Dedifferentiated amniotic fluid mesenchymal stem cell (primary cell): ENCODE measurements around the gene ACTG1.
"Not testable (repeated sequence)": the region's sequence is repeated elsewhere in the genome, so short reads cannot be mapped to it uniquely, and the experiment has no call there.

Experiments
- DNase-seq: peaks from one replicate; pipeline ENCODE4 v3.0.0-alpha.2; 2016; ENCODE audit errors: extremely low spot score

The ACTG1 gene

DNA sequence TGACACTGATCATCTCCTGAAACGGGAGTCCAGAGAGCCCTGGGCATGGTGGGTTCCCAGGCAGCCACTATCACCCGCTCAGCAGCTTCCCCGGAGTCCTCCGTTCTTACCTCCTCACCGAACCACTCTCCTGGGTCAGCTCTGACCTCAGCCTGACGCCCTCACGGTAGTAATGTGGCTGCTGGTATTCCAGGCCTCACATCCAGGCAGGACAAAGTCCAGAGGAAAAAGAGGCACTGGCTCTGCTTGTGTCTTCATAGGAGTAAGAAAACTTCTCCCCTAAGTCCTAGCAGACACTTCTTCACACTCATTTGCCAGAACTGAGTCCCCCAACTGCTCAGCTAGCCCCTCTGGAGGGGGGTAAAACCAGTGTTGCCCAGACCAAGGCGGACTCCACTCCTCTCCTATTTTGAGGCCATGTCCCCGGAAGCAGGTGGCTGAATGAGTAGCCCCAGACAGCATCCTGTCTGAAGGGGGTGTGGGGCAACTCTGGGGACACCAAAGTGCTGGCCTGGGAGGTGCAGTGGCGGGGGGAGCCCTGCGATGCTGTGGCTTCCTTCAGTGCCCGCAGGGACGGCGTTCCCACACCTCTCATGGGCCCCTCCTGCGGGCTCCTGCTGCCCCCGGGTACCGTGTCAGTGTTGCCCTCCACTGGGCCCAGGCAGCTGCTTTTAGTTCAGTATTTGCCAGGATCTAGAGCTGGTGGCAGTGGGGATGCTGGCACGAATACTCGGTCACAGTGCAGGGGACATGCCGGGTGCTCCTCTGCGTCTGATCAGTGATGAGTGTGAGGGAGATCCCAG lies 20.9 kb upstream of the ACTG1 start:
- DNase-seq, result no peak

DNA sequence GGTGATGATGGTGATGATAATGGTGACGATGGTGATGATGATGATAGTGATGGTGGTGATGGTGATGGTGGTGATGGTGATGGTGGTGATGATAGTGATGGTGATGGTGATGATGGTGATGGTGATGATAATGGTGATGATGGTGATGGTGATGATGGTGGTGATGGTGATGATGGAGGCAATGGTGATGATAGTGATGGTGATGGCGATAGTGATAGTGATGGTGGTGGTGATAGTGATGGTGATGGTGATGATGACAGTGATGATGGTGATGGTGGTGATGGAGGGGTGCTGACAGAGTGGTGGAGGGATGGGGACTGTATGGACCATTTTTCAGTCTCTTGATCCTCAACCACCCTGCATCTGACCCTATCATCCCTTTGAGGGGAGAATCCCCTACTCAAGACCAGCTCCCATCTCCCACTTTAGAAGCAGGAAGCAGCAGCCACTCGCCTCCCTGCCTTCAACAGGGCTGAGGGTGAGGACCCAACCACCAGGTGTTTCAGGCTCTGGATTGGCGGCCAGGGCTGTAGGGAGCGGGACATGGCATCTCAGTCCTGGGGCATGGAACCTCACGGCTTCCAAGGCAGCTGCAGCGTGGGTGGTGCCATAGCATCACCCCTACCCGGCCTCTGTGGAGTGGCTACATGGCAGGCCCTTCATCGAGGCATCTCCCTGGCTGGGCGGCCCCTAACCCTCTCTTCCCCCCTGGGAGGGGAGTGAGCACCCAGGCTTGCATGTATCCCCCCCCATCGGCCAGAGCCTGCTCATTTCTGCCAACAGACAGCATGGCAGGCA lies 20.1 kb upstream of the ACTG1 start:
- DNase-seq, result no peak

DNA sequence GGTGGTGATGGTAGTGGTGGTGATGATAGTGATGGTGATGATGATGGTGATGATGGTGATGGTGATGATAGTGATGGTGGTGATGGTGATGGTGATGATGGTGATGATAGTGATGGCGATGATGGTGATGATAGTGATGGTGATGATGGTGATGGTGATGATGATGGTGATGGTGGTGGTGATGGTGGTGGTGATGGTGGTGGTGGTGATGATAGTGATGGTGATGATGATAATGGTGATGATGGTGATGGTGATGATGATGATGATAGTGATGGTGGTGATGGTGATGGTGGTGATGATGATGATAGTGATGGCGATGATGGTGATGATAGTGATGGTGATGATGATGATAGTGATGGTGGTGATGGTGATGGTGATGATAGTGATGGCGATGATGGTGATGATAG lies 19.4 kb upstream of the ACTG1 start:
- not testable (repeated sequence) for DNase-seq

DNA sequence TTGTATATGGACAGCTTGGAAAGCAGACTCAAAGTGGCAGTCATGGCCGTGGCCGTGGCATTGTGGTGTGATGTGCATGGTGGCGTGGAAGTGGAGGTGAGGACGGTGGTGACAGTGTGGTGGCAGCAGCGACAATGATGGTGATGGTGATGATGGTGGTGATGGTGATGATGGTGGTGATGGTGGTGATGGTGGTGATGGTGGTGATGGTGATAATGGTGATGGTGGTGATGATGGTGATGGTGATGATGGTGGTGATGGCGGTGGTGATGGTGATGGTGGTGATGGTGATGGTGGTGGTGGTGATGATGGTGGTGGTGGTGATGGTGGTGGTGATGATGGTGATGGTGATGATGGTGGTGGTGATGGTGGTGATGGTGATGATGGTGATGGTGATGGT lies 18.4 kb upstream of the ACTG1 start:
- DNase-seq, result not testable (repeated sequence)

DNA sequence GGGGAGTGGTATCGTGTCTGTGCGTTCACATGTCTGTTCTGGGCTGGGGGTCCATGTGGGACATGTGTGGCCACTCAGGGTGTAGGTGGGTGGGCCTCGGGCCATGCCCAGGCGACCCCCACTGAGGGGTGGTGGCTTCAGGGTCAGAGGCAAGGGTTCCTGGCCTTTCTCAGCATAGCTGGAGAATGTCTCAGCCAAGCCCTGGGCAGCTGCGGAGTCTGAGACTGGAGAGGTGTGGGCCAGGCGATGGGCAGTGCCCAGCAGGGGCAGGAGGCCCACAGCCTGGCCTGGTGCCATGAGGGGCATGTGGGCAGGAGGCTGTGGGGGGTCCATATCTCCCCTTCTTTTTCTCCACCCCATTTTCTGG lies 16.8 kb upstream of the ACTG1 start:
- DNase-seq, result no peak

DNA sequence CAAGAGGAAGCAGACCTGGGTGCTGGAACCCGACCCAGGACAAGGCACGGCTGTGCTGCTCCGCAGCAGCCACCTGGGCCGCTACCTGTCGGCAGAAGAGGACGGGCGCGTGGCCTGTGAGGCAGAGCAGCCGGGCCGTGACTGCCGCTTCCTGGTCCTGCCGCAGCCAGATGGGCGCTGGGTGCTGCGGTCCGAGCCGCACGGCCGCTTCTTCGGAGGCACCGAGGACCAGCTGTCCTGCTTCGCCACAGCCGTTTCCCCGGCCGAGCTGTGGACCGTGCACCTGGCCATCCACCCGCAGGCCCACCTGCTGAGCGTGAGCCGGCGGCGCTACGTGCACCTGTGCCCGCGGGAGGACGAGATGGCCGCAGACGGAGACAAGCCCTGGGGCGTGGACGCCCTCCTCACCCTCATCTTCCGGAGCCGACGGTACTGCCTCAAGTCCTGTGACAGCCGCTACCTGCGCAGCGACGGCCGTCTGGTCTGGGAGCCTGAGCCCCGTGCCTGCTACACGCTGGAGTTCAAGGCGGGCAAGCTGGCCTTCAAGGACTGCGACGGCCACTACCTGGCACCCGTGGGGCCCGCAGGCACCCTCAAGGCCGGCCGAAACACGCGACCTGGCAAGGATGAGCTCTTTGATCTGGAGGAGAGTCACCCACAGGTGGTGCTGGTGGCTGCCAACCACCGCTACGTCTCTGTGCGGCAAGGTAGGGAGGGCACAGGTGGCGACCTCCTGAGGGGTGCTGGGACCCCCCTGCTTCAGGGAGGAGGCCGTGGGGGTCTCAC lies 16.2 kb upstream of the ACTG1 start:
- no peak for DNase-seq

DNA sequence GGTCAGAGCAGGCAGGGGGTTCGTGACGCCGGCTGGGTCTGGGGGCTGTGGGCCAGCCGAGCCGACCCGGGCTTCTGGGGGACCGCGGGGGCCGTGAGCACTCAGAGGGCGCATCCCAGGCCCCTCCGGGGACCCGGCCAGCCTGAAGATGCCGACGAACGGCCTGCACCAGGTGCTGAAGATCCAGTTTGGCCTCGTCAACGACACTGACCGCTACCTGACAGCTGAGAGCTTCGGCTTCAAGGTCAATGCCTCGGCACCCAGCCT lies 15.7 kb upstream of the ACTG1 start:
- no peak for DNase-seq

DNA sequence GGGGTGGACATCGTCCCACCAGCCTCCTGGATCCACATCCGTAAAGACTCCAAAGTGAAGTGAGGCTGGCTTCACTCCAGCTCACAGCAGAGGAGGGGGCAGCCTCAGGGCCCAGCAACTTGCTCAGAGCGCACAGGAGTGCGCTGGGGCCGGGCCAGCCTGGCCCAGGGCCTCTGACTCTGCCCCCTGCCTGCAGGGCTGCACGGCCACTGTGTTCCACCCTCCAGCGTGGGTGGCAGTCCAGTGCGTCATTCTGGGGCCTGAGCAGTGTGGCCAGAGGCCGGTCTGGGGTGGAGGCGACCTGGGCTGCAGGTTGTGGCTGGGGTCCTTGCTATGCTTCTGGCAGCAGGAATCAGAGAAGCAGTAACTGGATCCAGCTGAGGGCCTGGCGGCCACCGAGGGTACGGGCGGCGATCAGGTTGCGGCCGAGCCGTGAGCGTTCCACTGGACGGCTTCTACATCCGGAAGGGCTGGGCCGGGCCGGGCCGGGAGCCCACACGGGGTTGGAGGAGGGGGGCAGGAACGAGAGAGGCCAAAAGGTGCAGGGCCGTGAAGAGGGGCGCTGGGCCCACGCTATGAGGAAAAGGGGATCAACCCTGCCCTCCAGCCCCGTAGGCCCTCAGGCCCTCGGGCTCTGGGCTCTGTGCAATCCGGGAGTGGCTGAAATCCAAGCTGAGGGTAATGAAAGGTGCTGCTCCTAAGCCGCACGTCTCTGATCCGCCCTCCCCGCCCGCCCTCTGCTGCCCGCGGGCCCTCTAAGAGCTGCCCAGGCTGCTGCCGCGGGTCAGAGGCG lies 15.2 kb upstream of the ACTG1 start, which contains the start of gene FSCN2:
Gene FSCN2, plus strand, starts transcription at position 787 of the 793 bp plus-strand sequence. CDS start 155 bp downstream, outside the sequence.
- DNase-seq, result no peak

DNA sequence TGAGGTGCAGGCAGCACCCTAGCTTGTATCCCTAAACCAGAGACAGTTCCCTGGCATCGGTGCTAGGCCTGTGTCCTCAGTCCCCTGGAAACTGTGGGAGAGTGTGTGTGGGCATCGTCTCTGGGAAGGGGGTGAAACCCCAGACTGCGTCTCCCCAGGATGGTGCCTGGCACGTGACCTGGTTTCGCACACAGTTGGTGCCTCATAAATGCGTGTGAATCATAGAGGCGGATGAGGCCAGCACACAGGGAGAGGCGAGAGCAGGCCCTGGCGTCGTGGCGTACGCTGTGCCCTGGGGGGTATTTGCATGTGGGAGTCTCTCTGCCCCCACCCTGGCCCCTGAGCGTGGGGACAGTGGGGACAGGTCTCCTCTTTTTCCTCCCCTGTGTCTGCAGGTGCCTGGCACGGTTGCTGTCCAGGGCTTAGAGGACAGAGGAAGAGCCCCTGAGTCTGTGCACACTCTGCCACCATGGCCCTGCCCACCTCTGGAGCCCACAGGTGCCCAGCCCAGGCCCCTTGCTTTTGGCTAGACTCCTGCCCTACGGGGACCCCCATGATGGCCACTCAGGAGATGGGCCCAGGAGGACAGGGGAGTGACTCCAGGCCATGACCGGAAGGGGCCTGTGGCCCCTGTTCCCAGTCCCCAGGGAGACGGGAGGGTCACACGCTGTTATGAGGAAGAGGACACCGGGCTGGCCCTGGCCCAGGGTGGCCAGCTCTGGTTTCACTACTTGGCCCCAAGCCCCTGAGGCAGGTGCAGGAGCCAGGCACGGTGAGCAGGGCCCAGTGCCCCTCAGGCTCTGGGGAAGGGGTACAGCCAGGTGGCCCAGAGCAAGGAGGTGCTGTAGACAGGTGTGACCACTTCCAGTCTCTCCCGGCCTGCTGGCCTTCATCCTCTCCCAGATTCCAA lies 14.3 kb upstream of the ACTG1 start:
- no peak for DNase-seq

DNA sequence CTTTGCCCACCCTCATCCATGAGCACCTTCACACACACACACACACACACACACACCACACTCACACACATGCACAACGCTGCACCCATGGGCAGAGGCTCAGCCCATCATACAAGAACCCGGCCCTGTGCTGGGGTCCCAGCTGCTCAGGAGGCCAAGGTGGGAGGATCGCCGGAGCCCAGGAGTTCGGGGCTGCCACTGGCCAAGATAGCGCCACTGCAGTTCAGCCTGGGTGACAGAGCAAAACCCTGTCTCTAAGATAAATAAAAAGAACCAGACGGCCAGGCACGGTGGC lies 12.2 kb upstream of the ACTG1 start:
- DNase-seq, result no peak

DNA sequence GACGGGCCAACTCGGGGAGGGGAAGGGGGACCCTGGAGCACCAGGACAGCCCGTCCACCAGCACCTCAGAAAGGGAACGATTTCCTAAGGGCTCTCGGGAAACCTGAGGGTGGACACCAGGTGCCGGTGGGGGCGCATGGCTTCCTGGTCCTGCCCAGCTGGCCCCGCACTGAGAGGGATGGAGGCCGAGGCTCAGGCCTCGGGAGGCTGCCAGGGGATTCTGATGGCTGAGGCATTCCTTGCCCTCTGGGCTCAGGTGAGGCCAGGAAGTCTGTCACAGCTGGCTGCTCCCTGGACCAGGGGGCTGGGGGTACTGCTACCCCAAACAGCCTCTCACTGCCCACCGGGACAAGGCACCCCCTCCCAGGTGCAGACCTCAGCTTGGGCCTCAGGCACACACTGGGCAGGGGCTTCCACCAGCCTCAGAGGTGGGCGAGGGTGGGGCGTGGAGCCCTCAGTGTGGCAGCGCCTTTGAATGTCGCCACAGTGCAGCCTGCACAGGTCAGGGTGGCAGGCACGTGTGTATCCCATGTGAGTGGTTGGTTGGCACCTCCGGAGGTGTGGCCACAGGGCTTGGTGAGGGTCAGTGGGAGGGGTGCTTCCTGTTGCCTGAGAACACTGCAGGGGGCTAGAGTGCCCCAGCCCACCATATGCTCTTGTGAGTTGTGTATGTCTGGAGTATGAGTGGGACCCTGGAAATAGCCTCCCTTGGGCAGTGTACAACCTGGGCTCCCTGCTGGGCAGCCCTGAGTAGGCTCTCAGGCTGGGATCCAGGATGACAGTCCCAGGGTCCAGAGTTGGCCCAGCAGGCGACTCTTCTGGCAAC lies 11.7 kb upstream of the ACTG1 start:
- no peak for DNase-seq

DNA sequence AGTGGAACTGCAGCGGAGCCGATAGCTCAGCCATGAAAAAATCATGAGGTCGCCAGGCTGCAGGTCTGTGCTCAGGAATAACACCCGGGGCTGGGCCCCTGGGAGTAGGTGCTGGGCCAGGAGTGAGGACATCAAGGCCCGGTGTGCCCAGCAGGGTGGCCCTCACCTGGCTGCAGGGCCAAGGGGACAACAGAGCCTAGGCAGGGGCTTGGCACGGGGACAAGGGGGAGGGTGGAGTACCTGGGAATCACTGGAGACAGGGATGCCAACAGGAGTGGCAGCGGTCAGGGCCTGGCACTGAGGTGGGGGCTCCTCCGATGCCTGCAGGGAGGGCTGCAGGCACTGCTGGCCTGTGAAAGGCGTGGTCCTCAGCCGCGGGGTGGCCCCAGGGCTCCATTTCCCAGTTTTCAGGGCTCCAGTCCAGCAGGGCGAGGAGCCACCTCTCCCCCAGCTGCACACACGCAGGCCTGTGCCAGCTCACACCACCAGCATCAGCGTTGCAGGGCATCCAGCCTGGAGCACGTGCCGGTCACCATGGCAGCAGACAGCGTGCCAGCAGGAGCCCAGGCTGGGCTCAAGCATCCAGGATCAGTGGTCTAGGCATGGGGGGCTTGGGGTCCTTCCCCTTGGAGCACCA lies 10.9 kb upstream of the ACTG1 start:
- no peak for DNase-seq

DNA sequence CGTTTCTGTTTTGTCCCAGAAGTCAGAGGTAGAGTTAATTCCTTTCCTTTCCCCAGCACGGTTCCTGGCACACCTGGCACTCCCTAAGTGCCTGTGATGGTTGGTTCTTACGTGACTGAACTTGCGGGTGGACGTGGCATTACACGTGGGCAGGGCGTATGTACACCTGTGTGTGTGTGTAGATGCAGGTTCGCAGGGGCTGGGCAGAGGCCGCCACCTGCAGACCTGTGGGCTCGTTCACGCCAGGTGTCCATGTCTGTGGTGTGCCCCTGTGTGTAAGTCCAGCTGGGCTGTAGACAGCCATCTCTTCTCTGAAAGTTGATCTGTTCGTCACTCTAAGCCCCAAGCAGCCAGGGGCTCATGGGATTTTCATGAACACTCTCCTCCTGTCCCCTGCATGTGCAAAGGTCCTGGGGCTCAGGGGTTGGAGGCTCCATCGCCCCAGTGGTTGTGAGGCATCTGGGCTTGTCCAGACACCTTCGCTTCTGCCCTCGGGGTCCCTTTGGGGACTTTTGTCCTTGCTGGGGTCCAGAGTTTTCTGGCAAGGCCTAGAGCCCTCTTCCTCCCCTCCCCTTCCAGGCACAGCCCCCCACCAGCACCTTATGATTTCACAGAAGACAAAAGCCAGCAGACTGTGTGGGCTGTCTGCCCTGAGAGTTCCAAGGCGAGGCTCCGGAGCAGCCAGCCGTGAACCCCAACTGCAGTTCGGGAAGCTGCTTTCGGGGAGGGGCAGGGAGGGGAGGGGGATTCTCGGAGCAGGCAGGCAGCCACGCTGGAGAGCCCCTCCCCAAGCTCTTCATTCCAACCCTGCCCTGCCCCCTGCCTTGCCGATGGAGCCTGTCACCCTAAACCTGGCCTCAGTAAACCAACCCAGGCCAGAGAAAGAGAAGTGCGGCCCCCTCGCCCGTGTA lies 10.1 kb upstream of the ACTG1 start:
- DNase-seq, result no peak

DNA sequence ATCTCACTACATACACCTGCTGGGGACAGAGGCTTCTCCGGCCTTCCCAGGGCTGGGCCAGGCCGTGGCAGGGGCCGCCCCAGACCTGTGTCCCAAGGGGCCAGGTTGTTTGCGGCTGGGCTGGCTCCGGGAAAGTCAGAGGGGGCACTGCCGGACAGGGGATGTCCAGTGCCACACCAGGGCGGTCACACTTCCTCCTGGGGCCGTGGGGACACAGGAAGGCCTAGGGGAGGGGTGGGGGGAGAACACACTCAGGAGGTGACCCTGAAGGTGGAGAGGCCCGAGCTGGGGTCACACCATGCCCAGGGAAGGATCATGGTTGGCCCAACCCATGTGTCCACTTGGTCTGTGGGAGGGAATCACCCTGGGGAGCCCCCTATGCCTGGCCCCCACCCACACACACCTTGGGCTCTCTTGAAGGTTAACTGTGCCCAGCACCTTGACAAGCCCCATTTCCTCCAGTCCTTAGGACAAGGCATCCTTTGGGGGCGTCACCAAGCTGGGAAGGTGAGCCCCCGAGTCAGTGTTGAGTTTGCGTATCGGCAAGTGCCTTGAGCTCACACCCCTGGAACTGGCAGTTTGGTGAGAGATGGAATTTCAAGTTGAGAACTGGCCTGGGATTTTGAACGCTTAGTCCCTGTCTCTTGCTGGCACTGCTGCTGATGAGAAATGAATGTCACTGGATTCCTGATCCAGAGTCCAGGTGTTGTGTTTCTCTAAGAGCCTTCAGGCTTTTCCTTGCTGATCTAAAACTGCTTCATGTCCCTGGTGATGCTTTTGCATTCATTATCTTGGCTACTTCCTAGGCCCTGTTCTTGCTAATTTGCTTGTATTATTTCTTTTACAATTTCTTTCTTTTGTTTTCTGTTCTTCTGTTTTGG lies 7.7 kb upstream of the ACTG1 start:
- no peak for DNase-seq

DNA sequence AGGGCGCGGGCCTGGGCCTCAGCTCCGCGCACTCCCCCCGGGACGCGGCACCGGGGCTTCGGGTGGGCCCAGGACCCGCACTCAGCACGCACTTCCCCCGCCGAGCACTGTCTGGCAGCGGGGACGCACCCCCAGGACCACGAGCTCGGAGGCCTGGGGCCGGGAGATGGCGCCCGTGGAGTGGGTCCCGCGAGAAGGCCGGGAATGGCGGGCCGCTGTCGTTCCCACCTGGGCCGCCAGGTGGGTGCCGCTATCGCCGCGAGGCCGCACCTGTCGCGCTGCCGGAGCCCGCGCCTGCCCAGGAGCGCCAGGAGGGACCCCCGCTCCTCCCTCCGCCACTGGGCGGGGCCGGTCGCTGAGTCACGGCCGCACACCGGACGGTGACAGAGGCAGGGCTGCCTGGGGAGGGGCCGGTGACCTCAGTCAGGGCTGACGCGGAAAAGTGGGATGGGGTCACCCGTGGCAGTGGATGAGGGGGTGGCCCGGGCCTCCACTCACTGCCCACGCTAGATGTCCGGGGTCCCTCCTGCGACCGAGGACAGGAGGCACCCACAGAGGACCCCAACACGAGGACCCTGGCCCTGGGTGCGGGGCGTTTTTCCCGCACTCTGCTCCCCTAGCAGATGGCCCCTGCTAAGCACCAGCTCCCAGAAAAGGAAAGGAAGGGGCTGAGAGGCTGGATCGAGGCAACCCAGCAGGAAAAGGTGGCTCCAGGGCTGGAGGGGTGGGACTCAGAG lies 6.9 kb upstream of the ACTG1 start:
- no peak for DNase-seq

DNA sequence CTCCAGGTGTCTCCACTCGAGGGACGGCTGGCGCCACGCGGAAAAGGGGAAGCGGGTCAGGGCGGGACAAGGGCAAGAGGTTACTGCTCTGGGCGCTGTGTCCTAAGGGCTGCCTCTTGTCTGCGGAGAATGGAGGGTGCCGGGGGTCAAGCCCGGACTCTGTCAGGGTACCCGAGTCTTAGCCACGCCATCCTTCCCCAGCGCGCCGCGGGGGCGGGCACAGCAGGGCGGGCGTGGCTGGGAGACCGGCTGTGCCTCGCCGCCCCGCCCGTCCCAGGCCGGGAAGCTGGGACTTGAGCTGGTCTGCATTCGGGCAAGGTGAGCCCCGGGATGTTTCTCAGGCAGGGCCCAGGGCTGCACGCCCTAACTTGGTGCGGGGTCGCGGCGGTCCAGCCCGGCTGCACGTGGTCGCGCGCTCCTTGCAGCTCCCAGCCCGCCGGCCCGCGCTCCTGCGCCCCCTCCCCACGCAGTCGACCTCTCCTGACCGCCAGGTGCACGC lies 6.2 kb upstream of the ACTG1 start:
- DNase-seq, result no peak
